DND-41 (cell line): ENCODE measurements around the gene KIF1A.

Source experiments
- ATAC-seq: fragments of 200-7000 bp; cut with Tn5 transposase; 3 replicates; pipeline ENCODE4 v1.9.1; 2021; ENCODE audit warnings: low read depth; ENCODE audit not compliant: insufficient read depth
- DNase-seq: peaks from one replicate; pipeline ENCODE4 v3.0.0-alpha.2; 2020
- H2AFZ ChIP-seq: 2 replicates; pipeline ENCODE4 v1.6.0; 2012; ENCODE audit warnings: low read depth, low read length
- H3K27ac ChIP-seq: 2 replicates; pipeline ENCODE4 v1.5.1; 2012; ENCODE audit warnings: low read length, inconsistent platforms
- H3K27me3 ChIP-seq: fragments of 200-600 bp; sonication (generic); 2 replicates; pipeline ENCODE4 v1.6.0; 2012; ENCODE audit warnings: low read length, mild to moderate bottlenecking, inconsistent platforms; ENCODE audit not compliant: insufficient read depth, poor library complexity
- H3K36me3 ChIP-seq: 2 replicates; pipeline ENCODE4 v1.5.1; 2012; ENCODE audit warnings: low read length, inconsistent platforms; ENCODE audit not compliant: insufficient read depth
- H3K4me1 ChIP-seq: 2 replicates; pipeline ENCODE4 v1.5.1; 2012; ENCODE audit warnings: mild to moderate bottlenecking, low read length; ENCODE audit not compliant: insufficient read depth
- H3K4me2 ChIP-seq: 2 replicates; pipeline ENCODE4 v1.6.0; 2012; ENCODE audit warnings: mild to moderate bottlenecking, moderate library complexity, low read length, inconsistent platforms; ENCODE audit not compliant: insufficient read depth
- H3K4me3 ChIP-seq, 2 experiments: fragments of 200-600 bp in 1 of 2; shearing (Covaris generic) in 1 of 2; 2 replicates each; pipeline ENCODE4 v1.5.1; 2012 to 2016; ENCODE audit warnings: inconsistent platforms in 2 of 2, low read length in 2 of 2, mild to moderate bottlenecking in 2 of 2, low read depth in 1 of 2, moderate library complexity in 1 of 2
- H3K79me2 ChIP-seq: 2 replicates; pipeline ENCODE4 v1.6.0; 2012; ENCODE audit warnings: low read length, inconsistent platforms; ENCODE audit not compliant: insufficient read depth
- H3K9ac ChIP-seq: 2 replicates; pipeline ENCODE4 v1.6.0; 2012; ENCODE audit warnings: low read depth, mild to moderate bottlenecking, inconsistent platforms, low read length, moderate library complexity
- H3K9me3 ChIP-seq: 2 replicates; pipeline ENCODE4 v1.5.1; 2012; ENCODE audit warnings: low read length, moderate library complexity, mild to moderate bottlenecking, inconsistent platforms; ENCODE audit not compliant: insufficient read depth, severe bottlenecking
- H4K20me1 ChIP-seq: 2 replicates; pipeline ENCODE4 v1.6.0; 2012; ENCODE audit warnings: low read length; ENCODE audit not compliant: insufficient read depth
- EZH2 ChIP-seq: IDR thresholded peaks from 3 replicates; pipeline ENCODE4 v1.6.1; 2012; ENCODE audit warnings: borderline replicate concordance, low read depth, mild to moderate bottlenecking, moderate library complexity, low read length, inconsistent platforms; ENCODE audit not compliant: severe bottlenecking
- TF ChIP-seq, protein P1 (sequence below): IDR thresholded peaks from 2 replicates; pipeline ENCODE4 v1.5.1; 2012; ENCODE audit warnings: borderline replicate concordance, low read length, moderate library complexity, mild to moderate bottlenecking; ENCODE audit not compliant: poor library complexity, severe bottlenecking; ENCODE audit errors: extremely low read depth

KIF1A gene

DNA sequence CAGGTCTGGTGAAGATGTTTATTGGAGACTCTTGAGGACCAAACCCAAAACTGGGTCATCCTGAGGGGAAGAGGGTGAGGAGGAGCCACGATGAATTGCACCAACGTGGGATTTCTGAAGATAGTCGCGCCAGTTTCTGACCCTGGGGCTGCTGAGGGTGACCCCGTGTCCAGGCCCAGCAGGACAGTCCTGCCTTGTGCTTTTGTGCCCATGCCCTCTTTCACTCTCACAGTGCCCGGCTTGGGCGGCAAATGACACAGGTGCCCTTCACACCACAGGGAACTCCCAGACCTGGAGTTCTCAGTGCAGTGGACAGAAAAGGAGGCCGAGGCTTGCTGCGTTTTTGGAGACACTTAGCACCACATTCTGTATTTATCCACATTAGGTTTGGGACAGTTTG lies 15.5 kb upstream of the KIF1A start:
- DNase-seq (no peak), ATAC-seq (no peak)
- H3K27ac ChIP-seq = no peak overlapping the region
- no peaks in the 10 kb centered on the region for H3K4me1 ChIP-seq
- no peak overlapping the region for H3K4me2 ChIP-seq
- TF ChIP-seq, protein P1, sequence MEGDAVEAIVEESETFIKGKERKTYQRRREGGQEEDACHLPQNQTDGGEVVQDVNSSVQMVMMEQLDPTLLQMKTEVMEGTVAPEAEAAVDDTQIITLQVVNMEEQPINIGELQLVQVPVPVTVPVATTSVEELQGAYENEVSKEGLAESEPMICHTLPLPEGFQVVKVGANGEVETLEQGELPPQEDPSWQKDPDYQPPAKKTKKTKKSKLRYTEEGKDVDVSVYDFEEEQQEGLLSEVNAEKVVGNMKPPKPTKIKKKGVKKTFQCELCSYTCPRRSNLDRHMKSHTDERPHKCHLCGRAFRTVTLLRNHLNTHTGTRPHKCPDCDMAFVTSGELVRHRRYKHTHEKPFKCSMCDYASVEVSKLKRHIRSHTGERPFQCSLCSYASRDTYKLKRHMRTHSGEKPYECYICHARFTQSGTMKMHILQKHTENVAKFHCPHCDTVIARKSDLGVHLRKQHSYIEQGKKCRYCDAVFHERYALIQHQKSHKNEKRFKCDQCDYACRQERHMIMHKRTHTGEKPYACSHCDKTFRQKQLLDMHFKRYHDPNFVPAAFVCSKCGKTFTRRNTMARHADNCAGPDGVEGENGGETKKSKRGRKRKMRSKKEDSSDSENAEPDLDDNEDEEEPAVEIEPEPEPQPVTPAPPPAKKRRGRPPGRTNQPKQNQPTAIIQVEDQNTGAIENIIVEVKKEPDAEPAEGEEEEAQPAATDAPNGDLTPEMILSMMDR = no peak
- TF ChIP-seq EZH2 = no peak
- H3K27me3 ChIP-seq = peaks cover 4% of the 10 kb centered on the region
- no peak overlapping the region for H3K9ac ChIP-seq
- H3K36me3 ChIP-seq = no peaks in the 10 kb centered on the region
- H3K79me2 ChIP-seq = no peaks in the 10 kb centered on the region
- no peaks in the 10 kb centered on the region for H3K9me3 ChIP-seq
- H4K20me1 ChIP-seq = peaks cover 2% of the 10 kb centered on the region
- H3K4me3 ChIP-seq = no peak overlapping the region
- no peak overlapping the region for H2AFZ ChIP-seq

DNA sequence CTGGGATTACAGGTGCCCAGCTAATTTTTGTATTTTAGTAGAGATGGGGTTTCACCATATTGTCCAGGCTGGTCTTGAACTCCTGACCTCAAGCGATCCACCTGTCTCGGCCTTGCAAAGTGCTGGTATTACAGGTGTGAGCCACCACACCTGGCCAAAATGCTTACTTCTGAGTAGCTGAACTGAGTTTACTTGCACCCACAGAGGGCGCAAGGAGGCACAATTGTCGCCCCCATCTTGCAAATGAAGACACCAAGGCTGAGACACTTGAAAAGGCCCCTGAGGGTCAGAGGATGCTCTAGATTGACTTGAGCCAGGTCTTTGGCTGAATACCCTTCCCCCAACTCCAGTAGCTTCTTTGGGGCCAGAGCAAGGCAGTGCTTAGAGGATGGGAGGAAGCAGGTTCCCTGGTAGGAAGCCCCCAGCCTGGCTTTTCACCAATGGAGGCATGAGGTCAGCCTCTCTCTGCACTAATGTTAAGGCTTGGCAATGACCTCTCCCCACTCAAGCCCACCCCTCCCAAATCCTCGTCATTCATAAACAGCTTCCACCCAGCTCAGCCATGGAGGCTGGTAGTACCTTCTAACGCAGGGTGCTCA lies 14.5 kb upstream of the KIF1A start:
- ATAC-seq (no peak), DNase-seq (no peak)
- H4K20me1 ChIP-seq = no peaks in the 10 kb centered on the region; the same call in 1 of the 2 replicates
- no peaks in the 10 kb centered on the region for H3K36me3 ChIP-seq
- no peaks in the 10 kb centered on the region for H3K79me2 ChIP-seq
- H3K9ac ChIP-seq = no peak overlapping the region
- TF ChIP-seq EZH2 = no peak
- TF ChIP-seq, protein P1 = no peak
- H3K27ac ChIP-seq = no peak overlapping the region
- H3K9me3 ChIP-seq = no peaks in the 10 kb centered on the region
- peaks cover 4% of the 10 kb centered on the region for H3K27me3 ChIP-seq
- no peak overlapping the region for H2AFZ ChIP-seq
- H3K4me2 ChIP-seq = no peak overlapping the region
- H3K4me1 ChIP-seq = no peaks in the 10 kb centered on the region
- no peak overlapping the region for H3K4me3 ChIP-seq

DNA sequence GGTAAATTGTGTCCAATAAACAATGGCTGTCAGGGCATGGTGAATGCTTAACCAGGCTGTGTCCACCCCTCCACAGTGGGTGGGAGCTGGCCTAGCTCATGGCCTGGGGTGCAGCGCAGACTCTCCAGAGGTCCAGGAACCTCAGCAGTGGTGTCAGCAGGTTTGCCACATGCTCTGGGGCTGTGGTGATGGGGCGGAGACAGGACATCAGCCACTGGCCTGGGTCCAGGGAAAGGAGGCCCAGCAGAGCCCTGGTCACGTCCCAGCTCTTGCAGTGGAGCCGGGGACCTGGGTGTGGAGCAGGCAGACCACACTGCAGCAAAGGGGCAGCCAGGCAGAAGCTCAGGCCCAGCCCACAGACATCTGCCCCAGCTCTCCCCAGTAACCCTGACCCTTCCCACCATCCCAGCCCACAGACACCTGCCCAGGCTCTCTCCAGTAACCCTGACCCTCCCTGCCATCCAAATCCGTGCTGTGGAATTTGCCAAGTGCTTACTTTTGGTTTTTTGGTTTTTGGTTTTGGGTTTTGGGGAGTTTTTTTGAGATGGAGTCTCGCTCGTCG lies 13.8 kb upstream of the KIF1A start:
- H3K27me3 ChIP-seq = peaks cover 4% of the 10 kb centered on the region
- H3K27ac ChIP-seq = no peak overlapping the region
- ATAC-seq (no peak), DNase-seq (no peak)
- no peaks in the 10 kb centered on the region for H3K9me3 ChIP-seq
- H2AFZ ChIP-seq = no peak overlapping the region
- no peaks in the 10 kb centered on the region for H3K79me2 ChIP-seq
- H4K20me1 ChIP-seq = no peaks in the 10 kb centered on the region; the same call in 1 of the 2 replicates
- H3K4me2 ChIP-seq = no peak overlapping the region
- no peak overlapping the region for H3K4me3 ChIP-seq
- no peaks in the 10 kb centered on the region for H3K36me3 ChIP-seq
- H3K9ac ChIP-seq = no peak overlapping the region
- no peaks in the 10 kb centered on the region for H3K4me1 ChIP-seq
- TF ChIP-seq, protein P1 = no peak
- no peak for TF ChIP-seq EZH2
